GM12874 (cell line): Measurements from ENCODE around the gene MYO5A.

Source experiments
- TF ChIP-seq, protein P1 (sequence below): IDR thresholded peaks from 2 replicates; pipeline ENCODE4 v1.5.1; 2011; ENCODE audit warnings: low read depth, mild to moderate bottlenecking, control low read depth, low read length, moderate library complexity; ENCODE audit not compliant: insufficient read depth

The MYO5A gene

DNA sequence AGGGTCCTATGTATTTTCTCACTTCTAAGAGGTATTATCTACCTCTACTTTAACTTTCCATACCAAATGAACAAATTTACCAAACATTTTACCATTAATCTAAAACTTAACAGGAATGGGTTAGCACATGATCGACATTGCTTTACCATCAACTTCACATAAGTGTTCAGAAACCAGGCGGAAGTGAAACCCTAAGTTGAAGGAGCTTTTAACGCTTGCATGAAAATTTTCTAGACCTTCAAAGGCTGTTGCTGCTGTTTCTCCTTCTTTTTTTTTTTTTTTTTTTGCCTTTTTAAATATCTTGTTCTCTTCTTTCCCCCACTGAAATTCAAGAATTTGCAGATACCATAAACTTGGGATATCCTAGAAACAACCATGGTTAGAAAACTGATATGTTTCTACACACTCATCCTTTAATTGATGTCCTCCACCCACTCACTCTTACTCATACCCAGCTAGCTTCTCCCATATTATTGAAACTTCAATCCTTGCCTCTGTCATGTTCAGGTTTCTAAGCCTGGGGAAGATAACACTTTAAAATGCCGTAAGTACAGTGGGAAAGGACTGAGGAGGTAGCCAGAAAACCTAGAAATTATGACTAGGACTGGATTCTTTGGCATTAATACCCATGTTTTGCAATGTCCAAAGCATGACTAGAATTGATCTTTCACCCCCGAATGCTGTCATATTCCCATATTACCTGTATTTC, 24.7 kb downstream of the MYO5A start:
- TF ChIP-seq, protein P1, sequence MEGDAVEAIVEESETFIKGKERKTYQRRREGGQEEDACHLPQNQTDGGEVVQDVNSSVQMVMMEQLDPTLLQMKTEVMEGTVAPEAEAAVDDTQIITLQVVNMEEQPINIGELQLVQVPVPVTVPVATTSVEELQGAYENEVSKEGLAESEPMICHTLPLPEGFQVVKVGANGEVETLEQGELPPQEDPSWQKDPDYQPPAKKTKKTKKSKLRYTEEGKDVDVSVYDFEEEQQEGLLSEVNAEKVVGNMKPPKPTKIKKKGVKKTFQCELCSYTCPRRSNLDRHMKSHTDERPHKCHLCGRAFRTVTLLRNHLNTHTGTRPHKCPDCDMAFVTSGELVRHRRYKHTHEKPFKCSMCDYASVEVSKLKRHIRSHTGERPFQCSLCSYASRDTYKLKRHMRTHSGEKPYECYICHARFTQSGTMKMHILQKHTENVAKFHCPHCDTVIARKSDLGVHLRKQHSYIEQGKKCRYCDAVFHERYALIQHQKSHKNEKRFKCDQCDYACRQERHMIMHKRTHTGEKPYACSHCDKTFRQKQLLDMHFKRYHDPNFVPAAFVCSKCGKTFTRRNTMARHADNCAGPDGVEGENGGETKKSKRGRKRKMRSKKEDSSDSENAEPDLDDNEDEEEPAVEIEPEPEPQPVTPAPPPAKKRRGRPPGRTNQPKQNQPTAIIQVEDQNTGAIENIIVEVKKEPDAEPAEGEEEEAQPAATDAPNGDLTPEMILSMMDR, result no peak

DNA sequence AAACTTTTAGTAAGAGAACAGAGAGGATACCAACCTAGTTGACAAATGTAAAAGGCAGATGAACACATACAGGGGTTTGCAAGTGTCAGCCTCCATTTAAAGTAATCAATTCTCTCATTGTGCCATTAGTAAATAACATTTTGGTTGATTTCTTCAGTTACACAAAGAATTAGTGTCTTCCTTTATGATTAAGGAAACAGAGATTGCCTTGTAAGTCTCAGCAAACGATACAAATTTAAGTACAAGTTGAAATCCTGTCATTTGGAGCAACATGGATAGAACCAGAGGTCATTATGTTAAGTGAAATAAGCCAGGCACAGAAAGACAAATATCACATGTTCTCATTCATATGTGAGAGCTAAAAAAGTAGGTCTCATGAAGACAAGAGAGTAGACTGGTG, 26.1 kb downstream of the MYO5A start:
- TF ChIP-seq, protein P1, result no peak

- TF ChIP-seq, protein P1, result no peak
Measured at GRCh38 chr15:52499506-52499905, 29.2 kb downstream of the MYO5A start.

DNA sequence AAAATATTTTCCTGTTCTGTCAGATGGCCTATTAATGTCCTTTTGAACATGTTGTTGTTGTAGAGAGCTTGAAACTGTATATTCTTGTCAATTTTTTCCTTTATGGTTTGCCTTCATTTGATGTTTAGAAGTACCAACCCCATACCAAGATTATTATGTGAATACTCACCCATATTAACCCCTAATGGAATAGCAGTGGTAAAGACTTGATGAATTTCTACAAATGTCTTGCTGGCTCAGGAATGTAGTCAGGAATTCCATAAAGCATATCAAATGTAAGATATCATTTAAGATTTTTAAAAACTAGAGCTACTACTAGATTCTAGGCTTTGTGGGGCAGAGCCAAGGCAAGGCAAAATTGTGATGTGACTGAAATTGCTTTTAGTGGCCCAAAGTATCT, 30.0 kb downstream of the MYO5A start:
- TF ChIP-seq, protein P1, result no peak

DNA sequence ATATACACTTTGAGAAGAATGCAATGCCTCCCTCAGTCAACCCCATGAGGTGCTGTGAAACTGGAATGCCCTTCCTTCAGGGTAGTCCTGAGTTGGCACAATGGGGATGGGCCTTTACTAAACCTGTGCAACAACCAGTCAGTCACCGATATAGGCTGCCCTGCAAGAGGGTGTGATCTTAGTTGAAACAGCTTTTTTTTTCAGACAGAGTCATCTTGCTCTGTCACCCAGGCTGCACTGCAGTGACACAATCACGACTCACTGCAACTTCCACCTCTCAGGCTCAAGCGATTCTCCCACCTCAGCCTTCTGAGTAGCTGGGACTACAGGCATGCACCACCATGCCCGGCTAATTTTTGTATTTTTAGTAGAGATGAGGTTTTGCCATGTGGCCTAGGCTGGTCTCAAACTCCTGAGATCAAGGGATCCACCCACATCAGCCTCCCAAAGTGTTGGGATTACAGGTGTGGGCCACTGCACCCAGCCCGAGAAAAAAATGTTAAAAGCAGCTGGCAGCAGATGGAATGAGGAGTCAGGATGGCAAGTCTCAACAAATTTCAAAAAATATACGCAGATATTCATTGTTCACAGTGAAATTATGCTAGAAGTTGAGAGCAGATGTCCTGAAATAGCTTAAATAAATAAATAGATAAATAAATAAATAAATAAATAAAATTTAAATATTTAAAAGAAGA, 31.8 kb downstream of the MYO5A start:
- TF ChIP-seq, protein P1, result no peak

DNA sequence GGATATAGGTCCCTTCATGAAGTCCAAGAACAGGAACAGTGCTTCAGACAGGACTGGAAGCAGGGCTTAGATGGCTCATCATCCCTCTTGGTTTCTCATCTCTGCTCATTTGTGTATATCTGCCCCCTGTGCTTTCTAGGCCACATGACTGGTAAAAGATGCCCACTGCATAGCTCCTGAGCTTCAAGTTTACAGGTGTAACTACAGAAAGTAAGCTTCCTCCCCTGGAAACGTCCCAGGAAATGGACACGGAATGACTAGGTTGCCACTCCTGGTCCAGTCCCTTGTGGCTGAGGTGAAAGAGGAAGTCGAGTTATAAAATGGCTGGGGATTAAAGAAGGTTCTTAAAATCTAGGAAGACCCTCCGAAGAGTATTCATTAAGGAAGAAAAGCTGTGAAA, 32.5 kb downstream of the MYO5A start:
- TF ChIP-seq, protein P1, result no peak

- TF ChIP-seq, protein P1, result no peak
Measured at GRCh38 chr15:52495125-52495524, 33.6 kb downstream of the MYO5A start.
